Stimulated activated effector memory CD8-positive, alpha-beta T cell treated with anti-CD3 and anti-CD28 coated beads, Interleukin-12 subunit alpha, Interleukin-12 subunit beta, amount 100 ng/mL, for 72 hours (primary cell): ENCODE data around the gene TMTC1.

Source experiments
- ATAC-seq: fragments of 150-1000 bp; cut with Tn5 transposase; 2 replicates; pipeline ENCODE4 v1.10.0; 2021
- DNase-seq, 2 donors: peaks; one replicate each; pipeline ENCODE4 v3.0.0; 2021 to 2022; ENCODE audit warnings: low spot score in 2 of 2
- H3K27ac Mint-ChIP-seq: one replicate; pipeline ENCODE4 v1.8.0; 2022; ENCODE audit warnings: mild to moderate bottlenecking, mixed read lengths
- H3K36me3 Mint-ChIP-seq: one replicate; pipeline ENCODE4 v1.8.0; 2022; ENCODE audit warnings: mild to moderate bottlenecking, mixed read lengths
- H3K4me1 Mint-ChIP-seq: one replicate; pipeline ENCODE4 v1.8.0; 2022; ENCODE audit warnings: mixed read lengths
- H3K4me3 Mint-ChIP-seq: one replicate; pipeline ENCODE4 v1.8.0; 2022; ENCODE audit warnings: mild to moderate bottlenecking, mixed read lengths
- H3K9me3 Mint-ChIP-seq: one replicate; pipeline ENCODE4 v1.8.0; 2022; ENCODE audit warnings: mixed read lengths

Gene TMTC1

DNA sequence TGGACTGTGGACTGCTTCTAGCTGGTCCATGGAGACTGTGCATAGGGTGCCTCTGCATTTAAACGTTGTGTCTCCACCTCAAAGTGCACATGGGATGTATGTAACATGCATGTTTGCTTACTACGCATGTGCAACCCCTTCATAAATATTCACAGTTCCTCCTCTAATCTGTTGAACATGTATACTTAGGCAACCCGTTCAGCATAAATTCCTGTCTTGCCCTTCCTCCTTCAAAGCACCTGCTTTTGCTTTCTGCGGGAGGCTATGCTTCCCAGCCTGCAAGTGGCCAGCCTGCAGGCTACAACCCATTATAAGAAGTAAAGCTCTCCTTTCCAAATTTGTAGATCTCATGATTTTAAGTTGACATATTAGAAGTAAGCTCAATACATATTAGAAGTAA, 253.3 kb downstream of the TMTC1 start:
- no peak overlapping the region for H3K27ac Mint-ChIP-seq
- no peaks in the 10 kb centered on the region for H3K4me1 Mint-ChIP-seq
- H3K36me3 Mint-ChIP-seq: no peaks in the 10 kb centered on the region
- H3K4me3 Mint-ChIP-seq: no peak overlapping the region
- DNase-seq (no peak), ATAC-seq (no peak)
- H3K9me3 Mint-ChIP-seq: no peaks in the 10 kb centered on the region

DNA sequence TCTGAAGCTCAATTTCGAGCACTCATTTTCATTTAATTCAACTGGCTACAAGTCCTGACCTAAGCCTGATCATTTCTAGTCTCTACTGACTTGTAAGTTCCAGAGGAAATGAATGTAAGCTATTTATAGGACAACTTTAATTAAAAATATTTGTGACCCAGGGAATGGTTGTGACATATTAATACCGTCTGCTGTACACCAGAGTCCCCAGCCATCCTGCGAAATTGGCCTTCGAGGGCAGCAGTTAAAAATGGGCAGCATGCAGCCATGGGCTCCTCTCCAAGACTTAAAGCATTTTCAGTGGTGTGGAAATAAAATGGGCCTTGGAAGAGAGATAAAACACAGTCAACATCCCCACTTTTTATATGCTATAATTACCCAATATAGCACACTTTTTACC, 255.6 kb downstream of the TMTC1 start:
- DNase-seq (no peak), ATAC-seq (no peak)
- no peak overlapping the region for H3K27ac Mint-ChIP-seq
- H3K9me3 Mint-ChIP-seq: no peaks in the 10 kb centered on the region
- H3K4me1 Mint-ChIP-seq: no peaks in the 10 kb centered on the region
- no peak overlapping the region for H3K4me3 Mint-ChIP-seq
- H3K36me3 Mint-ChIP-seq: no peaks in the 10 kb centered on the region

DNA sequence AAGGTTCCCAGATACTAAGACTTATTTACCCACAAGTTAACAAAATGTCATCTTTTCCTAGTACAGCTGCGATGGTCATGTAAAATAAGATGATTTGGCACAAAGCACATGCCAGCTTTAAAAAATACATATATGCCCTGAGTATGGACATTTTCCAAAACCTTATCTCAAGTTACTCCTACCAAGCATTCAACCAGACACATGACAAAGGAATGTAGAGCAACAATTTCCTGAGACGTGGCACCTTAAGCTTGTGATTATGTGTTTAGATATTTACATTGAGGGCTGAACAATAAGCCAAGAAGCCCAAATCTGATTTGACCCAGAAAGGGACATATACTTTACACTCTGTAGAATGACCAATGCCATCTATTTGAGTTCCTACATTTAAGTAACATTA, 261.8 kb downstream of the TMTC1 start:
- ATAC-seq: no peak
- DNase-seq: no peak
- Mint-ChIP-seq H3K4me1 (no peaks in the 10 kb centered on the region), H3K36me3 (no peaks in the 10 kb centered on the region), H3K27ac (no peak overlapping the region), H3K9me3 (no peaks in the 10 kb centered on the region), H3K4me3 (no peak overlapping the region)

DNA sequence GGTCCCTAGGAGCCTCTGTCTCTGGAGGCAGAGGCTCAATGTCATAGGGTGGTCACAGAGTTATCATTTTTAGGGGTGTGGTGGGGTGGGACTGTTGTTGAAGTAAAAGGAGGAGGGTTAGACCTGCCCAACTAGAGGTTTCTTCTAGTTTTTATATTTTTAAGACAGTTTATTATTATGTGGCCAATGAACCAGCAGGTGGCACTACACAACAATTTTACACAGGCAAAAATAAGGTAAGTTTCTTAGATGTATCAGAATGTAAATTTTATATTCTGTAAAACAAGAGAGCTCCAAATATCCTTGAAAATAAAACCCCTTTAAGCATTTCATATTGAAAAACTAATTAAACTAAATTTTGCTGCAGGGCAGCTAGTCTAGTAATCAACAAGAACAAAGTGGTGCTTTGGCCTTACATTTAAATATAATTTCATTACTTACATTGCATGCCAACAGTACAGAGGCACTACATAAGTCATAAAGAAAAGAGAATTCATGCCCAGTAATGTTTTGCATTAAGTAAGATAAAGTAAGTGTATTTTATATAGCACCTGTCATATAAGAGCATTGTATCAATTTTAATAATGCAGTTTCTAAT, 264.1 kb downstream of the TMTC1 start:
- H3K9me3 Mint-ChIP-seq: no peaks in the 10 kb centered on the region
- H3K36me3 Mint-ChIP-seq: no peaks in the 10 kb centered on the region
- no peak overlapping the region for H3K27ac Mint-ChIP-seq
- H3K4me1 Mint-ChIP-seq: no peaks in the 10 kb centered on the region
- DNase-seq (no peak), ATAC-seq (no peak)
- no peak overlapping the region for H3K4me3 Mint-ChIP-seq

DNA sequence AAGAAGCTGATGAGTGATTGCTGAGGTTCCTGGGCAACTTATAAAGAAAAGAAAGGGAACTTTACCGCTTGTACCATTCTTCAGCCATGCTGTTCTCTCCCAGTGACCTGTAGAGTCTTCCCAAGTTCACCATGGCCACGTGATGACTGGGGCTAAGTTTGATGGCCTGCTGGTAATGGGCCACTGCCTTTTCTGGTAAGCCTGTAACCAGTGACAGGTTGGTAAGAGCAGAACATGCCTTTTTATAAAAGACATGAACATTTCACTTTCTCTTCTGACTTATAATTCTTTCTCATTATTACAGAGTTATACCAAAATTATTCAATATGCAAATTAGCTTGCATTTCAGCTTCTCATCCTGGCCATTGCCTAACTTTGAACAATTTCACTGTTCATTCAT, 265.3 kb downstream of the TMTC1 start:
- Mint-ChIP-seq H3K9me3 (no peaks in the 10 kb centered on the region), H3K4me3 (no peak overlapping the region), H3K4me1 (no peaks in the 10 kb centered on the region), H3K36me3 (no peaks in the 10 kb centered on the region), H3K27ac (no peak overlapping the region)
- no peak for ATAC-seq
- no peak for DNase-seq

DNA sequence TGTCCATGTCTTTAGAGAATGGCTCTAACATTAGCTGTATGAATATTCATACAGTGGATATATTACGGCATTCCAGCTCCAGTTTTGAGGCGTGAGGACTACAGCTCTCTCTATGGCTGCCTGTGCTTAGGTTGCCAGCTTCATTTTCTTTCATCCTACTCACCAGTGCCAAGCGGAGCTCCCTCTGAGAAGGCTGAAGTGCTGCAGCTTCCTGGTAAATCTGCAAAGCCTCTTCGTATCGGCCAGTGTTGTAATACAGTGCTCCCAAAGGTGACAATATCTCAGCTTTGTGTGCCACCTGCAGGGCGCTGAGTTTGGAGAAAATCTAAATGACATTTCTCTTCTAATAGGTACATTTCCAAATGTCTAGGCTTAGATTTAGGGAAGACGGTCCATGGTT, 266.5 kb downstream of the TMTC1 start:
- no peaks in the 10 kb centered on the region for H3K9me3 Mint-ChIP-seq
- H3K27ac Mint-ChIP-seq: no peak overlapping the region
- H3K4me3 Mint-ChIP-seq: no peak overlapping the region
- no peaks in the 10 kb centered on the region for H3K4me1 Mint-ChIP-seq
- DNase-seq (no peak), ATAC-seq (no peak)
- H3K36me3 Mint-ChIP-seq: no peaks in the 10 kb centered on the region

DNA sequence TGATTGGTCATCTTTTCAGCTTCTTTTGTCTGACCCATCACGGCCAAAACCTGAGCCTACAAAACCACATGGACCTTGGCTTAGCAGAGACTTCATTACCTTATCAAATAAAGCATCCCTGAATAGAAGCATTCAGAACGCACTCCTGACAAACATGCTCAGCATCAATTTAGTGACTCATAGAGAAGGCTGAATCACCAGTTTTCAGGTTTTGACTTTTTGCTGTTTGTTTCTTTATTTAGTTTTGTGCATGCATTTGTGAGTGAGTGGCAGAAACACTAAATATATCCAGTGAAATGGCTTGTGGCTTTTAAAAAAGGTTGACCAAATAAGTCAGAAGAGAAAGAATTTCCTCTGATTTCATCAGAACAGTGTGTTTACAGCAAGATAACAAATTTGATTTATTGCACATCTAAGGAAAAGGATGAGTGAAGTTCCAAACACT, 267.3 kb downstream of the TMTC1 start:
- Mint-ChIP-seq H3K4me1 (no peaks in the 10 kb centered on the region), H3K27ac (no peak overlapping the region), H3K36me3 (no peaks in the 10 kb centered on the region), H3K9me3 (no peaks in the 10 kb centered on the region), H3K4me3 (no peak overlapping the region)
- ATAC-seq: no peak
- no peak for DNase-seq

DNA sequence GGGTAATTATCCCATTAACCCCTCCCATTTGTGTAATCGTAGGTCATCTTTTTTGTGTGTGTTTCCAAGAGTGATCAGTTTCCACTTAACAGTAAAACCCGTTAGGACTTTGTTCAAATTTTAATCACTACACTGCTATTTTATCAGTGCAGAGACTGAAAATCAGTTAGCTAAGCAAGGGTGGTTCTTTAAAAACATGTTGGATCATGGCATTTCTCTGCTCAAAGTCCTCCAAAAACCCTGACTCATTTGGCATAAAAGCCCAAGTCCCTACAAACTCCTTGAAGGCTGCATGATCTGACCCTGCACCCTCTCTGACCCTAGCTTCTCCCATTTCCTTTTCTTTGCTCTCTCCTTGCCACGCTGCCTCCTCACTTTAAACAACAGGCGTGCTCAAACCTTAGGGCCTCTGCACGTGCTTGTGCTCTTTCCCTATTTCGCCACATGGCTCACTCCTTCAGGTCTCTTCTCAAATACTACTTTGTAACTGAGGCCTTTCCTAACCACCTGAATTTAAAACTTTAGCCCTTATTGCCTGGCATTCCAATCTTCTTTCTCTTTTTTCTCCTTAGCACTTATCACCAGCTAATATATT, 273.1 kb downstream of the TMTC1 start:
- no peaks in the 10 kb centered on the region for H3K9me3 Mint-ChIP-seq
- no peaks in the 10 kb centered on the region for H3K4me1 Mint-ChIP-seq
- ATAC-seq (no peak), DNase-seq (no peak)
- no peak overlapping the region for H3K27ac Mint-ChIP-seq
- no peaks in the 10 kb centered on the region for H3K36me3 Mint-ChIP-seq
- no peak overlapping the region for H3K4me3 Mint-ChIP-seq

DNA sequence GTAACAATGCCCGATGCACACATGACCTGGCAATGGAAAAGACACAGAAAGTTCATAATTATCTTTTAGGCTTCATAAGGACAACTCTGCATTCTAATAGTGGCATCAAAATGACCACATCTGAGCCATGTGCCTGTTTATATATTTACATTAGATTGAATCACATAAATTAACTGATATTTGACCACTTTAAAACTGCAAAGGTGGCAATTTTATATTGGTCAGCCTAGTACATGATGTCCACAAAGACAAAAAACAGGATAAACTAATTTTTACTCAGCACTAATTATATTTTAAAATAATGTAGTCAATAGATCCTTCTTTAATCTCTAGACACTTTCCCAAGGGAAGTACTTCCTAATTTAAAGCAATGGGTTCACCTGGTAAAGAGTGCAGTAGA, 274.2 kb downstream of the TMTC1 start:
- no peak for DNase-seq
- Mint-ChIP-seq H3K9me3 (no peaks in the 10 kb centered on the region), H3K36me3 (no peaks in the 10 kb centered on the region), H3K4me1 (no peaks in the 10 kb centered on the region), H3K4me3 (no peak overlapping the region), H3K27ac (no peak overlapping the region)
- no peak for ATAC-seq

DNA sequence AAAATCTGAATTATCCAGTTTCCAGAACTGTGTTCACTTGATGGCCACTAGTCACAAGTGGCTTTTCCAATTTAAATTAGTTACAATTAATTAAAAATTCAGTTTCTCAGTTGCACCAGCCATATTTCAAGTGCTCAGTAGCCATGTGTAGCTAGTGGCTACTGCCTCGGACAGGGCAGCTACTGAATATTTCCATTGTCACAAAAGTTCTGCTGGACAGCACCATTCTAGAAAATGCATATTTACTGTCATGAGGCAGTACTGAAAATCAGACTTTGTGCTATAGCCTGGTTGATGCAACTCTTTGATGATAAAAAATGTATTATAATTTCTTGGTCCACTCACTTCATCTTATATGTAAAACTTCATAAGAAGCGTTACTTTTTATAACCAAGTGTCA, 274.8 kb downstream of the TMTC1 start:
- Mint-ChIP-seq H3K4me1 (no peaks in the 10 kb centered on the region), H3K9me3 (no peaks in the 10 kb centered on the region), H3K27ac (no peak overlapping the region), H3K36me3 (no peaks in the 10 kb centered on the region), H3K4me3 (no peak overlapping the region)
- ATAC-seq (no peak), DNase-seq (no peak)

DNA sequence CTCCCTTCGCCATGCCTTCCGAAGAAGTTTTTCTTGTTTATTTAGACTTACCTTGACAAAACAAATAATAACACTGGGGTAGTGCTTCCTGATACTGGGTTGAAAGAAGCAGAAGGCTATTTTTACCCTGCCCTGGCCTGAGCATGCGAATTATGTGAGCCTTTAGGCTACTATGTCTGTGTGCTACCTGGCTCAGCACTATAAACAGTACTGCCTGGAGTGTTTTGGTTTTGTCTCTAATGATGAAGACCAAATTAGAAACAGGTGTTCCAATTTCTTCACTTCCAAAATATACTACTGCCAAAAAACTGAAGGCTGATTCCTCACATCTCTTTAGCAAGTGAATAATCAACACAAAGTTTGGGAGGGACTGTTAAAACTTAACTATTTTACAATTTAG, 278.6 kb downstream of the TMTC1 start:
- no peak for DNase-seq
- Mint-ChIP-seq H3K9me3 (no peaks in the 10 kb centered on the region), H3K4me1 (no peaks in the 10 kb centered on the region), H3K36me3 (no peaks in the 10 kb centered on the region), H3K4me3 (no peak overlapping the region), H3K27ac (no peak overlapping the region)
- no peak for ATAC-seq

DNA sequence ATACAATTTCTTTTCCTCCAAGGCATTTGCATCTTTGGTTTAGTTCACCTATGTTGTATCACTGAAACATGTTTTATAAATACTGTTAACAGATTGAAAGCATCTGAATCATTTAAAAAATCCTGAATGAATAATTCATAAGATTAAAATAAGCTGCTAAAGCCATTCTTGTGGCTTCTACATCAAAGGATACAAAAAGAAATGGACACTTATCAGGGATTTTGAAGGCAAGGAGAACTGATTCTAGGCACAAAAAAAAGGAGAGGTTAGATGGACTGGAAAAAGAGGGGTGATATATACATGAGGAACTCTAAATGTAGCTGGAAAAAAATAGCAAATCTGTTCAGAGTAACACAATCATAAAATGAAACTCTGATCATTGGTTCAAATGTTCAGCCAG, 280.5 kb downstream of the TMTC1 start:
- Mint-ChIP-seq H3K27ac (no peak overlapping the region), H3K36me3 (no peaks in the 10 kb centered on the region), H3K4me3 (no peak overlapping the region), H3K4me1 (no peaks in the 10 kb centered on the region), H3K9me3 (no peaks in the 10 kb centered on the region)
- no peak for DNase-seq
- no peak for ATAC-seq

DNA sequence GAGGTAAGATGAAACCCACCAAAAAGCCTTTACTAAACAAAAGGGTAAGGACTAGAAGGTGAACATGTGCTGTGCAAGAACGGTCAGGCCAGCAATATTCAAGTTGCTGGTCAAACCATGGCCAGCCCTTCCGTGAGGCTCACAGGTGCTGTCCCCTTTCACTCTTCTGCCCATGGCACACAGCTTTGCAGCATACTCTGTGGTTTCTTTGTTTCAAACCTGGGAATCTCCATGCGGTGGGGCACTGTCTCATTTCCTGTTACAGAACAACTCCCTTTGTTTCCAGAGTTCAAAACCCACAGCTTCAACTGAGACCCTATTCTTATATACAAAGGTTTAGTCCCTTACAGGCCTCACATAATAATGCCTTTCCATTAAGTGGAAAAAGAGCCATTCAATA, 284.5 kb downstream of the TMTC1 start:
- DNase-seq (no peak), ATAC-seq (no peak)
- no peaks in the 10 kb centered on the region for H3K36me3 Mint-ChIP-seq
- no peaks in the 10 kb centered on the region for H3K4me1 Mint-ChIP-seq
- H3K9me3 Mint-ChIP-seq: no peaks in the 10 kb centered on the region
- H3K4me3 Mint-ChIP-seq: no peak overlapping the region
- H3K27ac Mint-ChIP-seq: no peak overlapping the region

DNA sequence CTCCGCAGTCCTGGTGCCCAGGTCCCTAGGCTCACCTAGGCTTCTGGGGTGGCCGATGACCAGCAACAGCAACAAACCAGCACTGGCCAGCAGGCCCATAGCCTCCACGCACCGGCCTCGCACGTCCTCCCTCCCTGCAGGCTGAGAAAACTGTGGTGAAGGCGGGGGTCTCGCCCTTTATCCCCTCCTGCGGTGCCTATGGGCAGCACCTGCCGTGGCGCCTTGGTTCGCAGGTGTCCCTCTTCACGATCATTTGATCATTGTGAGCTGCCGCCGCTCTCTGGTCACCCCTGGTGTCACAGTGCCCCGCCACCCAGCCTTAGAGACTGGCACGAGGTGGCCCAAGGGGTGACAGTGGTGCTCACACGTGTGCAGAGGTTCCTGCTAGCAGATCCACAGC, 286.2 kb downstream of the TMTC1 start, which contains the start of gene OVCH1:
TSS of gene OVCH1 (minus strand) at position 99 of the 400 bp plus-strand sequence. CDS start at position 99, 0 bp downstream.
- no peak within 1 kb of the TSS for H3K4me3 Mint-ChIP-seq
- no peaks in the 10 kb centered on the region for H3K36me3 Mint-ChIP-seq
- no peak within 1 kb of the TSS for H3K27ac Mint-ChIP-seq
- no peaks in the 10 kb centered on the region for H3K4me1 Mint-ChIP-seq
- no peaks in the 10 kb centered on the region for H3K9me3 Mint-ChIP-seq
- DNase-seq: no peak
- ATAC-seq: no peak

DNA sequence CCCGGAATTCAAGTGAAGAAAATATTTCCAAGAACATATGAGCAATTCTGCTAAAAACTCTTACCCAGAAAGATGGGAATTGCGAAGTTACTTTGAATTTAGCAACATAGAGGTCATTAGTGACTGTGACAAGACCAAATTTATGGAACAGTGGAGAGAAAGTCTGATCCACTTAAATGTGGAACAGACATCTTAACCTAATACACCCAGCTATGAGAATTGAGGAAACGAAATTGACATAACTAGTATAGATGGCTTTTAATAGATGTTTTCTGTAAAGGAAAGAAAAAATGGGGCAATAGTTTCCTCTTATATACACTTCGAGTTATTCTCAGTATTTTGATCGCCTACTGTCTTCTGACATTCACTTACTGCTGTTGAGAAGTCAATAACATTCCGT, 290.9 kb downstream of the TMTC1 start:
- no peaks in the 10 kb centered on the region for H3K9me3 Mint-ChIP-seq
- no peaks in the 10 kb centered on the region for H3K4me1 Mint-ChIP-seq
- H3K4me3 Mint-ChIP-seq: no peak overlapping the region
- no peaks in the 10 kb centered on the region for H3K36me3 Mint-ChIP-seq
- no peak overlapping the region for H3K27ac Mint-ChIP-seq
- DNase-seq (no peak), ATAC-seq (no peak)

DNA sequence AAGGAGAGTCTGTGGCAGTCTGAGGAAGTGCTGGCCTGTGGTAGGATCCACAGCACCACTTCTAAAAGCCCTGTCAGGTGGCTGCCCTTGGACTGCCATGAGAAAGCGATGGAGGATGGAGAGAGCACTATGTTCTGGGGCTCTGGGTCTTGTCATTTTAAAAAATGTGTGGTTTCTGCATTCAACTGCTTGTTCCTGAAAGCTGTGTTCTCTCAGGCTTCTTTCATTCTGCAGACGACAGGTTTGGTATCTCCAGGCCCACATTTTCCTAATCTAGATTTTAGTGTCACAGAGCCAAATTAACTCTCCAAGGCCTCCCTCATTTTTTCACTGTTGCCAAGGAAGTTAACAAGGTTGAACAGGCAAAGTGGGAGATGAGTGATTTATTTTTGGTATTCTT, 296.8 kb downstream of the TMTC1 start:
- Mint-ChIP-seq H3K36me3 (no peaks in the 10 kb centered on the region), H3K27ac (no peak overlapping the region), H3K4me3 (no peak overlapping the region), H3K4me1 (no peaks in the 10 kb centered on the region), H3K9me3 (no peaks in the 10 kb centered on the region)
- ATAC-seq: no peak
- no peak for DNase-seq

DNA sequence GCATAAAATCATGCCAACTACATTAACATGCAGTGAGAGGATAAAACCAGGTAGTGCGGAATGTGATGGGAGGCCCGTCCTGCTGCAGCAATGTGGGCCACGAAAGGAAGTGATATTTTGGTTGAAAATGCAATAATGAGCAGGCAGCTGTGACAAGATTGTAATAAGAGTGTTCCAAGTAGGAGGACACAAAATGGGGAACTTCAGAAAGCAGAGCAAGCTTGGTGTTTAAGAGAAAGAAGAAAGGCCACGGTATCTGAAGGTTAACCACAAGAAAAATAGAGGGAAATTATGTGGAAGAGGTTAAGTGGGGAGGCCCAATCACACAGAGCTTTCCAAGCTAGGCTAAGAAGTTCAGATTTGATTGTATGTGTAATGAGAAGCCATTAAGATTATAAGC, 320.5 kb downstream of the TMTC1 start:
- ATAC-seq (no peak), DNase-seq (no peak)
- H3K9me3 Mint-ChIP-seq: no peaks in the 10 kb centered on the region
- no peak overlapping the region for H3K4me3 Mint-ChIP-seq
- no peaks in the 10 kb centered on the region for H3K4me1 Mint-ChIP-seq
- H3K36me3 Mint-ChIP-seq: no peaks in the 10 kb centered on the region
- H3K27ac Mint-ChIP-seq: no peak overlapping the region
